IPS-18a (cell line): ENCODE data around the gene YIF1B.
A peak's percentile ranks its signal among the peaks of the same experiment; 100 is the strongest.

Source experiments
- H3K27ac ChIP-seq: one replicate; pipeline ENCODE4 v1.5.1; 2013; ENCODE audit warnings: low read length
- H3K27me3 ChIP-seq: one replicate; pipeline ENCODE4 v1.6.1; 2013; ENCODE audit warnings: mild to moderate bottlenecking, low read length; ENCODE audit not compliant: control insufficient read depth, insufficient read depth
- H3K36me3 ChIP-seq: one replicate; pipeline ENCODE4 v1.6.1; 2013; ENCODE audit warnings: low read depth, low read length; ENCODE audit not compliant: control insufficient read depth
- H3K4me1 ChIP-seq: one replicate; pipeline ENCODE4 v1.6.1; 2013; ENCODE audit warnings: low read depth, low read length; ENCODE audit not compliant: control insufficient read depth
- H3K4me3 ChIP-seq: one replicate; pipeline ENCODE4 v1.5.1; 2013; ENCODE audit warnings: low read length
- H3K9ac ChIP-seq: one replicate; pipeline ENCODE4 v1.6.1; 2013; ENCODE audit warnings: mild to moderate bottlenecking, low read length, moderate library complexity
- H3K9me3 ChIP-seq: one replicate; pipeline ENCODE4 v1.6.1; 2013; ENCODE audit warnings: low read depth, low read length; ENCODE audit not compliant: control insufficient read depth

Gene YIF1B

GRCh38 chr19:38280030-38280921, 35.5 kb downstream of the YIF1B start:
- H3K27me3 ChIP-seq, result no peaks in the 10 kb centered on the region
- no peaks in the 10 kb centered on the region for H3K9me3 ChIP-seq
- H3K4me3 ChIP-seq, result no peak overlapping the region
- H3K9ac ChIP-seq, result no peak overlapping the region
- no peak overlapping the region for H3K27ac ChIP-seq
- peaks cover 11% of the 10 kb centered on the region for H3K36me3 ChIP-seq
- H3K4me1 ChIP-seq, result no peaks in the 10 kb centered on the region

- H3K36me3 ChIP-seq, result no peaks in the 10 kb centered on the region
- no peak overlapping the region for H3K9ac ChIP-seq
- H3K27ac ChIP-seq, result no peak overlapping the region
- no peaks in the 10 kb centered on the region for H3K9me3 ChIP-seq
- H3K4me1 ChIP-seq, result no peaks in the 10 kb centered on the region
- no peaks in the 10 kb centered on the region for H3K27me3 ChIP-seq
- no peak overlapping the region for H3K4me3 ChIP-seq
These were observed 37.0 kb downstream of the YIF1B start for GRCh38 chr19:38278751-38279150.

DNA sequence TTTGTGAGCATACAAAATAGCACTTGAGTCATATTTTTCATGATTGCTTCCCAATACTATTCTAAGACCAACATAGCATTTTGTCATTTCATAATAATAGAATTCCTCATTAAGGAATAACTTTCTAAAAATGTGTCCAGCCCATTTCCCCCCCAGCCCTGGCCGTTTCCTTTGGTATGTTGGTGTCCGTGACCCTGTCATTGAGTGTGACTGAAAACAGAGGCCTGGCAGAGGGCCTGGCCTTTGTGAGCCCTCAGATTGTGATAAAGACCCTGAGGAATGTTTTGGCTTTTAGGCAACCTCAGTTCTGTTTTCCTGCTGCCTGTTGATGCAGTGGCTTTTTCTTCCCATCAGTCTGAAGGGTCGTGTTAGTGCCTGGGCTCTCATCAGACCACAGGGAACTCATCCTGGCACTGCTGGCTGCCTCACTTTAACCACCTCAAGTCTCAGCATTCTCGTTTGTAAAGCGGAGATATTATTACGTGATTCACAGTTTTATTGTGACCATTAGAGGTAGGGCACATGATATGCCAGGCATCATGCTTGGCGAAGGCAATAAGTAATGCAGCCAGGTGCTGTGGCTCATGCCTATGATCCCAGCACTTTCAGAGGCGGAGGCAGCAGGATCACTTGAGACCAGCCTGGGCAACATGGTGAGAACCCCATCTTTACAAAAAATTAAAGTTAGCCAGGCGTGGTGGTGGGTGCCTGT, 37.6 kb downstream of the YIF1B start:
- H3K9me3 ChIP-seq, result no peaks in the 10 kb centered on the region
- no peak overlapping the region for H3K4me3 ChIP-seq
- no peaks in the 10 kb centered on the region for H3K27me3 ChIP-seq
- no peaks in the 10 kb centered on the region for H3K36me3 ChIP-seq
- H3K9ac ChIP-seq, result no peak overlapping the region
- H3K27ac ChIP-seq, result no peak overlapping the region
- no peaks in the 10 kb centered on the region for H3K4me1 ChIP-seq

DNA sequence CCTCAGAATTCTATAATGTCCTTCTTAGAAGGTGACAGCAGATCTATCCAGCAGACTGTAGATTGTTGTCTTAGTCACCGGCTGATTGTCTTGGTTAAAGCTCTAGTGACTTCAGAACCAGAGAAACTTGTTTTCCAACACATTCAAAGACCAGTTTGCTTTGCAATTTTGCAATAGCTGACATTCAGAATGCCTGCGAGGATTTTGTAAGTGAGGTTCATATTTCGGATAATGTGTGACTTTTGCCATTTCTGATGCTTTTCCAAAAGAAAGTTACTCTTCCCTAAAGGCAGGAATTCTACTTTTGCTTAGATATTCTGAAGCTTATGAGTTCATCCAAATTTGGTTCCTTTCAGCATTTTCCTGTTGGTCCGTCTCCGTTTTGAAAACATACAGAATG, 38.2 kb downstream of the YIF1B start:
- Histone ChIP-seq H3K27me3 (no peaks in the 10 kb centered on the region), H3K36me3 (no peaks in the 10 kb centered on the region), H3K4me1 (no peaks in the 10 kb centered on the region), H3K9ac (no peak overlapping the region), H3K27ac (no peak overlapping the region), H3K9me3 (no peaks in the 10 kb centered on the region), H3K4me3 (no peak overlapping the region)

GRCh38 chr19:38276942-38277517, 38.7 kb downstream of the YIF1B start:
- Histone ChIP-seq H3K27me3 (no peaks in the 10 kb centered on the region), H3K27ac (no peak overlapping the region), H3K36me3 (no peaks in the 10 kb centered on the region), H3K9ac (no peak overlapping the region), H3K4me3 (no peak overlapping the region), H3K4me1 (no peaks in the 10 kb centered on the region), H3K9me3 (no peaks in the 10 kb centered on the region)

DNA sequence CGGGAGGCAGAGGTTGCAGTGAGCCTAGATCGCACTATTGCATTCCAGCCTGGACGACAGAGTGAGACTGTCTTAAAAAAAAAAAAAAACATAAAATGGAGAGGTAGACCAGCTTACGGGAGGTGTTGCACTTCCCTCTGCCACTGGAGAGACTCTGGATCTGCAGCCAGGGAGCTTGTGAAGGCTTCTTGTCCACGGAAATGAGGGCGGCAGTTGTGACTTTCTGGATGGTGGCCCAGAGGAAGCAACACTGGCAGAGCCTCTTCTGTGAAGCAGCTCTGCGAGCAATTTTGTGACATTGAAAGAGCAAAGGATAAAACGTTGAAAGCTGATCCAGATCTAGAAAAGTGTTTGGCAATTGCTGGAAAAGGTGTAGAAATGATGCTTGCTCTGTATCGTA, 41.0 kb downstream of the YIF1B start:
- no peak overlapping the region for H3K9ac ChIP-seq
- peaks cover 5% of the 10 kb centered on the region for H3K4me1 ChIP-seq
- no peaks in the 10 kb centered on the region for H3K36me3 ChIP-seq
- no peaks in the 10 kb centered on the region for H3K9me3 ChIP-seq
- H3K4me3 ChIP-seq, result no peak overlapping the region
- no peaks in the 10 kb centered on the region for H3K27me3 ChIP-seq
- H3K27ac ChIP-seq, result no peak overlapping the region

GRCh38 chr19:38273499-38273898, 42.2 kb downstream of the YIF1B start:
- Histone ChIP-seq H3K4me3 (no peak overlapping the region), H3K36me3 (no peaks in the 10 kb centered on the region), H3K27me3 (no peaks in the 10 kb centered on the region), H3K27ac (no peak overlapping the region), H3K9ac (no peak overlapping the region), H3K4me1 (peaks cover 5% of the 10 kb centered on the region), H3K9me3 (no peaks in the 10 kb centered on the region)

- Histone ChIP-seq H3K4me3 (no peak overlapping the region), H3K9me3 (no peaks in the 10 kb centered on the region), H3K27ac (no peak overlapping the region), H3K36me3 (no peaks in the 10 kb centered on the region), H3K4me1 (peaks cover 24% of the 10 kb centered on the region), H3K9ac (no peak overlapping the region), H3K27me3 (no peaks in the 10 kb centered on the region)
These were observed 45.1 kb downstream of the YIF1B start for GRCh38 chr19:38270587-38271167.

DNA sequence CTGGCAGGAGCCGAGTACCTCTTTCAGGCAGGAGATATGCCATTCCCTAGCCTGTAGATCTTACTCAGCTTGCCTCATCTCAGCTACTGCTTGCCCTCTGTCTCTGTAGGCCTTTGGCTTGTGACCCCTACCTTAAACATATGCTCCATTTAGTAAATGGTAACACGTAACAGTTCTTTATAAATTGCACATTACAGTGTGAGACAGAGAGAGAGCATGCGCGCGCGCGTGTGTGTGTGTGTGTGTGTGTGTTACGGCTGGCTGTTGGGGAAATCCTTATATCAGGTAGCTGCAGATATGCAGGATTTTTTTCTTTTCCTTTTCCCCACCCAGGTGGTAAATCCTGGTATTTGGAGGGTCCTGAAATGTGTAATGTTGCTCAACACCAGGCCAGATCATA, 47.2 kb downstream of the YIF1B start:
- Histone ChIP-seq H3K27me3 (no peaks in the 10 kb centered on the region), H3K4me1 (peaks cover 30% of the 10 kb centered on the region), H3K9ac (no peak overlapping the region), H3K36me3 (no peaks in the 10 kb centered on the region), H3K27ac (no peak overlapping the region), H3K9me3 (no peaks in the 10 kb centered on the region), H3K4me3 (no peak overlapping the region)

DNA sequence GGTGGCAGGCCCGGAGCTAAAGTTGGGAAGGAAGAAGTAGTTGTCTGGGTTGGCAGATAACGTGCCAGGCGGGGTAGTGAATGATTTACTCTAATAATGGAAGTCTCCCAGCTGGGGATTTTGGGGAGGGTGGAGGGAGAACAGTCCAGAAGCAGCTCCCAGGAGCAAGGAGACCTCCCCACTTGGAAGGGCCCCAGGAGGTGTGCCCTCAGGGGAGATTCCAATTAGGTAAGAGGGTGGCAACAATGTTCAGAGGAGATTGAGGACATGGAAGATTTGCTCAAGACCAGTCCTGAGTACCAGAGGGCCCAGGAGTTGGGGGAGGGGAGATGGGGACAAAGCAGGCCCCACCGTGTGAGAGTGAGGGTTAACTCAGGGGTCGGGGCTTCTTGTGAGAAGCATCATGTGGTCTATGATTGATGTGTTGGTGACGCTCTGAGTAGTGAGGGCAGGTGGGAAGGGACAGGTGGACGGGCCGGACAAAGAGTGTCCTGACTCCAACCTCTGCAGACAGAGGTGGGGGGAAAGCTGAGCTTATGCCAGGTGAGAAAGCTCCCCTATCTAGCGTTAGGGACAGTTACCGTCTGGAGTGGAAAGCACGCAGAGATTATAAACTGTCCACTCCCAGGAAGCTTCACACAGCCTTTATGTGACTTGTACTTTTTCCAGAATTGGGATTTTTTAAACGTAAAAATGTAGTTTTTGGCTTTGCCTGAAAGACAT, 47.8 kb downstream of the YIF1B start:
- no peak overlapping the region for H3K4me3 ChIP-seq
- no peaks in the 10 kb centered on the region for H3K27me3 ChIP-seq
- H3K36me3 ChIP-seq, result no peaks in the 10 kb centered on the region
- H3K27ac ChIP-seq, result no peak overlapping the region
- no peak overlapping the region for H3K9ac ChIP-seq
- peaks cover 36% of the 10 kb centered on the region for H3K4me1 ChIP-seq
- H3K9me3 ChIP-seq, result no peaks in the 10 kb centered on the region

- H3K9me3 ChIP-seq, result no peaks in the 10 kb centered on the region
- H3K9ac ChIP-seq, result no peak overlapping the region
- H3K36me3 ChIP-seq, result no peaks in the 10 kb centered on the region
- H3K4me1 ChIP-seq, result peaks cover 38% of the 10 kb centered on the region
- H3K4me3 ChIP-seq, result peak overlapping the region; percentile 19
- no peak overlapping the region for H3K27ac ChIP-seq
- no peaks in the 10 kb centered on the region for H3K27me3 ChIP-seq
These were observed 48.7 kb downstream of the YIF1B start for GRCh38 chr19:38266981-38267597.
